ENCODE results near the gene RAB8A.

Gene RAB8A

DNA sequence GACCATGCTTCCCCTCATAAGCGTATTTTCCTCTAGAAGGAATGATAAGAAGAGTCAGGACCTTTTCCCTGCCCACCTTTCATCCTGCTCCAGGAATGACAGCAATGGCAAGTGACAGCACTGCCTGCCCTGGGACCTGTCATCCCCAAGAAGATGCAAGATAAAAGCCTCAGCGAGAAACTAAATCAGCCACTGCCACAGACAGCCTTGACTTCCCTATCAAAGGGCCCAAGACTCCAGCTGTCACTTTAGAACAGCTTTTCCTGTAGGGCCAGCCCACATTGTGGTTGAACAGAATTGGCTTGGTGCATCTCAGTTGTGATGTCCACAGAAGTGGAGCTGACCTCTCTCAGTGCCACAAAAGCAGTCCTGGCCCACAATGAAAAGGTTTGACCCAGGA lies 1.1 kb downstream of the RAB8A start:
- TF ChIP-seq, protein P1, sequence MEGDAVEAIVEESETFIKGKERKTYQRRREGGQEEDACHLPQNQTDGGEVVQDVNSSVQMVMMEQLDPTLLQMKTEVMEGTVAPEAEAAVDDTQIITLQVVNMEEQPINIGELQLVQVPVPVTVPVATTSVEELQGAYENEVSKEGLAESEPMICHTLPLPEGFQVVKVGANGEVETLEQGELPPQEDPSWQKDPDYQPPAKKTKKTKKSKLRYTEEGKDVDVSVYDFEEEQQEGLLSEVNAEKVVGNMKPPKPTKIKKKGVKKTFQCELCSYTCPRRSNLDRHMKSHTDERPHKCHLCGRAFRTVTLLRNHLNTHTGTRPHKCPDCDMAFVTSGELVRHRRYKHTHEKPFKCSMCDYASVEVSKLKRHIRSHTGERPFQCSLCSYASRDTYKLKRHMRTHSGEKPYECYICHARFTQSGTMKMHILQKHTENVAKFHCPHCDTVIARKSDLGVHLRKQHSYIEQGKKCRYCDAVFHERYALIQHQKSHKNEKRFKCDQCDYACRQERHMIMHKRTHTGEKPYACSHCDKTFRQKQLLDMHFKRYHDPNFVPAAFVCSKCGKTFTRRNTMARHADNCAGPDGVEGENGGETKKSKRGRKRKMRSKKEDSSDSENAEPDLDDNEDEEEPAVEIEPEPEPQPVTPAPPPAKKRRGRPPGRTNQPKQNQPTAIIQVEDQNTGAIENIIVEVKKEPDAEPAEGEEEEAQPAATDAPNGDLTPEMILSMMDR (IDR thresholded peaks at IDR 0.05) = no peak

GRCh38 chr19:16113727-16114126 lies 2.0 kb downstream of the RAB8A start:
- TF ChIP-seq, protein P1 (IDR thresholded peaks at IDR 0.05) = no peak

DNA sequence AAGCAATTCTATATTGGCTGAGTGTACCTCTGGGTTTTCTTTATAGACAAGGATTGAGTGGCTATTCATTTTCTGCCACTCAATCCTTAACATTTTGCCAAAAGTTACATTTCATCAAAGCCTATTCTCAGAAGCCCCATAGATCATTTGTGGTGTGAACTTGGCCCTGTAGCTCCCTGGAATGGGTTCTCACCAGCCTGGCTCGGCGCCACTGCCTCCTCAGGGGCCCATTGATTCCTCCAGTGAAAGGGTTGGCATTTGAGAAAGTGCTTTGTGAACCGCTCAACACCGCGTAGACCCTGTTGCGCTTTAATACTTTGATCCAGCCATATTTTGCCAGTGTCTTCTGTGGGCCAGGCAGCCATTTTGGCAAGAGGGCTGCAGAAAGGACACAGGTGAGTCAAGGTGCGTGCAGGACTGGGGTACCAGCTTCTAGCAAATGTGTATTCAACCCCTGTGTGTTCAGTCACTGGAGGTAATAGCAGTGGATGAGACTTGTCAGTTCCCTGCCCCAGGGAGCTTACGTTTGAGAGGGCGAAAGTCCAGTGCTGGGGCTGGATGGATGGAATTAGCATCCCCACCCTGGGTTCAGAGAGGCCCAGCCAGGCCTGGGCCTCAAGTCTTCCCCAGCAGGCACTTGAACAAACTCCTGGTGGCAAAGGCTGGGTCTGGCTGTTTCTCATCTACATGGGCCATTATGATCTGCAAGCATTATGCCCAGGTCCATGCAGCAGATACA lies 3.8 kb downstream of the RAB8A start:
- TF ChIP-seq, protein P1 (IDR thresholded peaks at IDR 0.05) = no peak

GRCh38 chr19:16116067-16116466 lies 4.4 kb downstream of the RAB8A start:
- TF ChIP-seq, protein P1 (IDR thresholded peaks at IDR 0.05) = no peak

DNA sequence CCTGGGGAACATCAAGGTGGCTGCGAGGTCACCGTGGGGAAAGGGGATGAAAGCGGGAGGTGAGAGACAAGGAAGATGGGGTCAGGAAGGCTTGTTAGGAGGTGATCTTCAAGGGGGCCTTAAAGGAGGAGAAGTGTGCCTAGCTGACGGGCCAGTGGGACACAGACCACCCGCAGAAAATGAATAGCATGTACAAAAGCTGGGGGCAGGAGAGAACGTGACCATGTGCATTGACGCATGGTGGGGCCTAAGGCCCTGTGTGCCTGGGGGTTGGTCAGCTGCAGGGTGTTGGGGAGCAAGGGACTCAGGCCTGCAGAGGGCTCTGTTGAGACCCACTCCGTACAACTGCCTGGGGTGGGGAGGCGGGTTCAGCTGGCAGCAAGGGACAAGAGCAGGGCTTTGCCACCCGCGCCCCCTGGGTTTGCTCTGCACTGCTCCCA lies 5.9 kb downstream of the RAB8A start:
- TF ChIP-seq, protein P1 (IDR thresholded peaks at IDR 0.05) = no peak

- TF ChIP-seq, protein P1 (IDR thresholded peaks at IDR 0.05) = no peak
These were observed 6.9 kb downstream of the RAB8A start for GRCh38 chr19:16118489-16119033.

DNA sequence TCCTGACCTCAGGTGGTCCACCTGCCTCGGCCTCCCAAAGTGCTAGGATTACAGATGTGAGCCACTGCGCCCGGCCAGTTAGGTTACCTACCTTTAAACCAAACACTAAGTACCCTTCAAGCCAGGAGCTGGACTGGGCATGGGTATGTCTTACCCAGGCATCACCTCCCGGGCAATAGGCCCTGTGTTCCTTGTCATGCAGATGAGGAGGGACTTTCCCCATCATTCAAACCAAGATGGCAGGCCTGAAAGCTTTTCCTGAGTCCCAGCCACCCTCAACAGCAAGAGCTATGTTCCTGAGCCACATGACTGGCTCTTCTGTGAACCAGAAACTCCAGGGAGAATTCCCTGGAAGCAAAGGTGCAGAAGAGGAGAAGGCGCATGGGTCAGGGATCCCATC lies 9.5 kb downstream of the RAB8A start:
- TF ChIP-seq, protein P1 (IDR thresholded peaks at IDR 0.05) = no peak
